ENCODE measurements around the gene RANBP17. TPM values are rescaled to one million over a fixed set of nuclear protein-coding genes. Genes with fewer than 3 reads are reported as not detected.

RANBP17 gene
- total RNA-seq = not detected

DNA sequence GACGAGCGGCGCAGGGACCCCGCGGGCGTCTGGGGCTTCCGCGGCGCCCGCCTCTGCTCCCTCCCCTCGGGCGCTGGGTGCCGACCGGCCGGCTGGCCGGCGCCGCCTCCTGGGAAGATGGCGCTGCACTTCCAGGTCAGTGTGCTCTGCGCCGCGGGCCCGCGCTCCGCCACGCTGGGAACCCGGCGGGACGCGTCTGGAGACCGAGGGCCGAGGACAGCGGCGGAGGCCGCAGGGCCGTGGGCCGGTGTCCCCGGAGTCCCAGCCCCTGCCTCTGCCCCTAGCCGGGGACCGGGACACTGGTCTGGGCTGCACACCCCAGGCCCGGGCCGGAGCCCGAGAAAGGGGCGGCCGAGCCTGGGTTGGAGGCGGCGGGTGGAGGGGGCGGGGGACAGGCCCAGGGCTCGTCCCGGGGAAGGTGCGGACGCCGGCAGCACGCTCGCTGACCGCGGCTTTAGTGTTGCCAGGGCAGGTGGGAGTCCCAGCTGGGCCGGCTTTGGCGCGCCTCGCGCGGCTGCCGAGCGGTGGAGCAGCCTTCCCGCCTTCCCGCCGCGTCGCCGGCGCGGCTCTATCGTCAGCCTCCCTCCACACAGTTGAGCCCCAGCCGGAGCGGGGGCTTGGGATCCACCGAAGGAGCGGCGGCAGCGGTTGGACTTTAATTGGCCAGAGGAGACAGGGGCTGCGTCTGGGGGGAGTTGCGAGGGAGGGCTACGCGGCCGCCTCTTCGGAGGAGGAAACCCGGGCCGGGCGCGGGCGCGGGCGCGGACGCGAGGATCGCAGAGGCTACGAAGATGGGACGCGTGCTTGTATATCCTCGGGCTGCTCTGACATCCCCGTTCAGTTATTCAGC lies at the start of gene RANBP17:
TSS of gene RANBP17 (plus strand) at position 102 of the 850 bp plus-strand sequence.
- POLR2A ChIA-PET = no interaction called here
- ATAC-seq = no peak
- Mint-ChIP-seq H3K36me3 (ENCODE audit: low read depth) (peaks cover 18% of the 10 kb centered on the region), H3K4me1 (ENCODE audit: low read depth) (peaks cover 5% of the 10 kb centered on the region), H3K9me3 (peaks cover 20% of the 10 kb centered on the region), H3K27ac (no peak within 1 kb of the TSS), H3K4me3 (peak within 1 kb of the TSS; percentile 2), H3K27me3 (peaks cover 39% of the 10 kb centered on the region)
- intact Hi-C loops (cut with micrococcal nuclease) = no loop called here
- CTCF ChIA-PET = no interaction called here
- TF ChIP-seq, protein P1, sequence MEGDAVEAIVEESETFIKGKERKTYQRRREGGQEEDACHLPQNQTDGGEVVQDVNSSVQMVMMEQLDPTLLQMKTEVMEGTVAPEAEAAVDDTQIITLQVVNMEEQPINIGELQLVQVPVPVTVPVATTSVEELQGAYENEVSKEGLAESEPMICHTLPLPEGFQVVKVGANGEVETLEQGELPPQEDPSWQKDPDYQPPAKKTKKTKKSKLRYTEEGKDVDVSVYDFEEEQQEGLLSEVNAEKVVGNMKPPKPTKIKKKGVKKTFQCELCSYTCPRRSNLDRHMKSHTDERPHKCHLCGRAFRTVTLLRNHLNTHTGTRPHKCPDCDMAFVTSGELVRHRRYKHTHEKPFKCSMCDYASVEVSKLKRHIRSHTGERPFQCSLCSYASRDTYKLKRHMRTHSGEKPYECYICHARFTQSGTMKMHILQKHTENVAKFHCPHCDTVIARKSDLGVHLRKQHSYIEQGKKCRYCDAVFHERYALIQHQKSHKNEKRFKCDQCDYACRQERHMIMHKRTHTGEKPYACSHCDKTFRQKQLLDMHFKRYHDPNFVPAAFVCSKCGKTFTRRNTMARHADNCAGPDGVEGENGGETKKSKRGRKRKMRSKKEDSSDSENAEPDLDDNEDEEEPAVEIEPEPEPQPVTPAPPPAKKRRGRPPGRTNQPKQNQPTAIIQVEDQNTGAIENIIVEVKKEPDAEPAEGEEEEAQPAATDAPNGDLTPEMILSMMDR (IDR thresholded peaks at IDR 0.05) = no peak
- no peak for DNase-seq

DNA sequence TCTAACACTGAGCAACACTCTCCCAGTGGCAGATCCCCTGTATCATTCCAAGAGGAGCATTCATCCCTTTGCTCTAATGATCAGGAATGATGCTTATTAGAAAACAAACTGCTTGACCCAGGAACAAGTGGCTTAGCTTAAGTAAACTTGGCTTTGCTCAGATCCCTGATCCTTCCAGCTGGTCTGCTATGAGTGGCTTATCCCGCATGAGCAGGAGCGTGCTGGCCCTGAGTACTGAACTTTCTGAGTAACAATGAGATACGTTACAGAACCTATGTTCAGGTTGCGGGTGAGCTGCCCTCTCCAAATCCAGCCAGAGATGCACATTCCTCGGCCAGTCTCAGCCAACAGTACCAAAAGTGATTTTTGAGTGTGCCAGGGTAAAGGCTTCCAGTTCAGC lies 48.6 kb upstream of the RANBP17 start:
- intact Hi-C loops (cut with micrococcal nuclease) = no loop called here
- ChIA-PET POLR2A (no interaction called here), CTCF (no interaction called here)
- TF ChIP-seq, protein P1 (IDR thresholded peaks at IDR 0.05) = no peak
- no peaks in the 10 kb centered on the region for H3K9me3 Mint-ChIP-seq
- DNase-seq (no peak), ATAC-seq (no peak)
- H3K4me3 Mint-ChIP-seq = no peak overlapping the region
- H3K4me1 Mint-ChIP-seq (ENCODE audit: low read depth) = no peaks in the 10 kb centered on the region
- no peaks in the 10 kb centered on the region for H3K36me3 Mint-ChIP-seq (ENCODE audit: low read depth)
- peaks cover 2% of the 10 kb centered on the region for H3K27me3 Mint-ChIP-seq
- no peak overlapping the region for H3K27ac Mint-ChIP-seq

DNA sequence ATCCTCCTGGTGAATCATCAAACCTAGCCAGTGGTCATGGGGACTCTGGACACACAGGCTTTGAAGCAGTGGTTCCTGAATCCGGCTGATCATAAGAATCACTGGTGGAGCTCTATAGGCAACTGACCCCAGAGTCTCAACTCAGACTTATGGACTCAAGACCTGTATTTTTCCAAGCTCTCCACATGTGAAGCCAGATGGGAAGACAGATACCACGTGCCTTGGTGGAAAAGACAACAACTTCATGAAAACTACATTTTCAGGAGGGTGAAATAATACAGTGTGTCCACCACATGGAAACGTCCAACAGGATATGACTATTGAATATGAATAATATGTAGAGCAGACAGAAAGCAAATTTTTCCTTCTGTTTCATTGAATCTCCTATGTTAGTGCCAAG lies 44.6 kb upstream of the RANBP17 start:
- no peak overlapping the region for H3K27ac Mint-ChIP-seq
- no peak overlapping the region for H3K4me3 Mint-ChIP-seq
- no peaks in the 10 kb centered on the region for H3K27me3 Mint-ChIP-seq
- H3K9me3 Mint-ChIP-seq = no peaks in the 10 kb centered on the region
- ChIA-PET CTCF (no interaction called here), POLR2A (no interaction called here)
- H3K36me3 Mint-ChIP-seq (ENCODE audit: low read depth) = no peaks in the 10 kb centered on the region
- TF ChIP-seq, protein P1 (IDR thresholded peaks at IDR 0.05) = no peak
- DNase-seq = no peak
- intact Hi-C loops (cut with micrococcal nuclease) = no loop called here
- no peak for ATAC-seq
- no peaks in the 10 kb centered on the region for H3K4me1 Mint-ChIP-seq (ENCODE audit: low read depth)

DNA sequence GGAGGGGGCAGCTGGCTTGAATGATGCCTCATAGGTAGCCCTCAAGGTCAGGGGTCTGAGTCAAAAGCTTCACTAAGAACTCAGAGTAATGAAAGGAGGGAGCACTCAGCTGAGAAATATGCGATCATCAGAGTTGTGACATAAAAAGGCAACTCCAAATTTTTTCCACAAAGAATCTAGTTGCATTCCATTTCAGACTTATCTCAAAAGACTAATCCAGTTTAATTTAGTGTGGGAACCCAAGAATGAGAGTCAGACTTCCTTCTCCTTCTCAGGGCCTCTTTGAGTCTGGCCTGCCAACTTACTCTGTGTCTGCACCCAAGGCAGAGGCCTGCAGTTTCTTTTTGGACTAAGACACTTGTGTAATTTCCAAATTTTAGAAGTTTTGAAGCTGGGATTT lies 43.6 kb upstream of the RANBP17 start:
- H3K27me3 Mint-ChIP-seq = no peaks in the 10 kb centered on the region
- ChIA-PET CTCF (no interaction called here), POLR2A (no interaction called here)
- TF ChIP-seq, protein P1 (IDR thresholded peaks at IDR 0.05) = no peak
- DNase-seq (no peak), ATAC-seq (no peak)
- intact Hi-C loops (cut with micrococcal nuclease) = no loop called here
- no peaks in the 10 kb centered on the region for H3K36me3 Mint-ChIP-seq (ENCODE audit: low read depth)
- H3K4me1 Mint-ChIP-seq (ENCODE audit: low read depth) = no peaks in the 10 kb centered on the region
- no peak overlapping the region for H3K27ac Mint-ChIP-seq
- no peaks in the 10 kb centered on the region for H3K9me3 Mint-ChIP-seq
- H3K4me3 Mint-ChIP-seq = no peak overlapping the region

DNA sequence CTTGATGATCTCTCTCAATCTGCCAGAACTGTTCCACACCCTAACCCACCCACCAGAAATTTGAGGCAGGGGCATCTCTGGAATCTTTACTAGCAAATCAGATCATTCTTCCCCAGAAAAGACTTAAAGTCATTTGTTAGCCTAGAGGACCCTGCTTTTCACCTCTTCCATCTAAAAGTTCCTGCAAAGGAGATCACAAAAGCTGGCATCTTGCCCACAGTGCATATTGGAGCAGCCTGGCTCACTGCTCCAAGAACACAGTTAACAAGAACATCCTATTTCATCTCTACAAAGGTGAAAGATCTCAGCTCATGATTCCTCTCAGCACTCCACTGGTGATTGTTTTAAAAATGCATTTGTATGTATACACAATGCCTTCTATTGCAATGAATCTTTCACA lies 42.0 kb upstream of the RANBP17 start:
- CTCF ChIA-PET = no interaction called here
- intact Hi-C loops (cut with micrococcal nuclease) = no loop called here

More for the DNA sequence above, 42.0 kb upstream of the RANBP17 start:
- POLR2A ChIA-PET = no interaction called here
- DNase-seq (no peak), ATAC-seq (no peak)
- TF ChIP-seq, protein P1 (IDR thresholded peaks at IDR 0.05) = no peak
- Mint-ChIP-seq H3K27me3 (no peaks in the 10 kb centered on the region), H3K4me3 (no peak overlapping the region), H3K27ac (no peak overlapping the region), H3K9me3 (no peaks in the 10 kb centered on the region), H3K4me1 (ENCODE audit: low read depth) (no peaks in the 10 kb centered on the region), H3K36me3 (ENCODE audit: low read depth) (no peaks in the 10 kb centered on the region)

Data from activated CD8-positive, alpha-beta T cell treated with anti-CD3 and anti-CD28 coated beads for 36 hours (primary cell).